Neural progenitor cell (in vitro differentiated cells): ENCODE results near the gene CLEC5A. TPM values are rescaled to one million over a fixed set of nuclear protein-coding genes. Genes with fewer than 3 reads are reported as not detected.
"Not testable (repeated sequence)": the region's sequence is repeated elsewhere in the genome, so short reads cannot be mapped to it uniquely, and the experiment has no call there.

ENCODE experiments used
- DNase-seq: peaks from one replicate; pipeline ENCODE4 v3.0.0-alpha.2; 2016; ENCODE audit warnings: low spot score
- H2AFZ ChIP-seq: fragments of 200-600 bp; sonication (generic); replicated peaks from 2 replicates; pipeline ENCODE4 v1.6.1; 2016; ENCODE audit warnings: antibody characterized with exemption
- H3F3A ChIP-seq: fragments of 200-600 bp; sonication (generic); 2 replicates; pipeline ENCODE4 v1.6.1; 2016; ENCODE audit warnings: antibody characterized with exemption, low read depth
- H3K27ac ChIP-seq: fragments of 200-600 bp; sonication (generic); 2 replicates; pipeline ENCODE4 v1.5.1; 2016; ENCODE audit warnings: mild to moderate bottlenecking
- H3K27me3 ChIP-seq: fragments of 200-600 bp; sonication (generic); 2 replicates; pipeline ENCODE4 v1.6.1; 2016; ENCODE audit warnings: mild to moderate bottlenecking, moderate library complexity
- H3K36me3 ChIP-seq: fragments of 200-600 bp; sonication (generic); 2 replicates; pipeline ENCODE4 v1.5.1; 2016
- H3K4me1 ChIP-seq: fragments of 200-600 bp; sonication (generic); 2 replicates; pipeline ENCODE4 v1.6.1; 2016; ENCODE audit warnings: mixed run types
- H3K4me2 ChIP-seq: fragments of 200-600 bp; sonication (generic); 2 replicates; pipeline ENCODE4 v1.6.1; 2016
- H3K4me3 ChIP-seq: fragments of 200-600 bp; sonication (generic); 2 replicates; pipeline ENCODE4 v1.5.1; 2016
- H3K79me2 ChIP-seq: fragments of 200-600 bp; sonication (generic); 2 replicates; pipeline ENCODE4 v1.6.1; 2016; ENCODE audit warnings: low read depth
- H3K9ac ChIP-seq: fragments of 200-600 bp; sonication (generic); 2 replicates; pipeline ENCODE4 v1.6.1; 2016
- H3K9me3 ChIP-seq: fragments of 200-600 bp; sonication (generic); 2 replicates; pipeline ENCODE4 v1.5.1; 2016; ENCODE audit warnings: low read depth
- H4K20me1 ChIP-seq: fragments of 200-600 bp; sonication (generic); 2 replicates; pipeline ENCODE4 v1.6.1; 2016; ENCODE audit warnings: low read depth
- H3K27ac Mint-ChIP-seq: 3 replicates; pipeline ENCODE4 v1.8.0; 2021; ENCODE audit warnings: mixed read lengths
- H3K27me3 Mint-ChIP-seq: 2 replicates; pipeline ENCODE4 v1.8.0; 2022; ENCODE audit warnings: low read depth, mild to moderate bottlenecking, inconsistent platforms, moderate library complexity, mixed read lengths; ENCODE audit not compliant: insufficient read depth
- H3K36me3 Mint-ChIP-seq: 3 replicates; pipeline ENCODE4 v1.8.0; 2021; ENCODE audit warnings: mixed read lengths
- H3K4me1 Mint-ChIP-seq: 3 replicates; pipeline ENCODE4 v1.8.0; 2021; ENCODE audit warnings: mixed read lengths
- H3K4me3 Mint-ChIP-seq: 3 replicates; pipeline ENCODE4 v1.8.0; 2021; ENCODE audit warnings: mild to moderate bottlenecking, moderate library complexity, mixed read lengths
- H3K9me3 Mint-ChIP-seq: 3 replicates; pipeline ENCODE4 v1.8.0; 2020; ENCODE audit warnings: mixed read lengths
- EZH2 ChIP-seq: fragments of 200-600 bp; sonication (generic); IDR thresholded peaks from 2 replicates; pipeline ENCODE4 v1.6.1; 2017; ENCODE audit warnings: antibody characterized with exemption, mild to moderate bottlenecking, moderate library complexity
- EZH2phosphoT487 ChIP-seq: fragments of 200-600 bp; sonication (generic); IDR thresholded peaks from 2 replicates; pipeline ENCODE4 v1.6.1; 2017; ENCODE audit warnings: antibody characterized with exemption
- total RNA-seq: library from RNA; depleted of rRNA; stranded (reverse); fragments of >200 nt; gene quantifications from 2 replicates; pipeline ENCODE4 v1.2.3, GENCODE V29; 2015; ENCODE audit warnings: low replicate concordance
- TF ChIP-seq, protein P1 (sequence below): fragments of 200-600 bp; sonication (generic); IDR thresholded peaks from 2 replicates; pipeline ENCODE4 v1.5.1; 2017; ENCODE audit warnings: antibody characterized with exemption, mild to moderate bottlenecking

CLEC5A gene
- total RNA-seq, 1 donor from 2014 or later, result not detected

DNA sequence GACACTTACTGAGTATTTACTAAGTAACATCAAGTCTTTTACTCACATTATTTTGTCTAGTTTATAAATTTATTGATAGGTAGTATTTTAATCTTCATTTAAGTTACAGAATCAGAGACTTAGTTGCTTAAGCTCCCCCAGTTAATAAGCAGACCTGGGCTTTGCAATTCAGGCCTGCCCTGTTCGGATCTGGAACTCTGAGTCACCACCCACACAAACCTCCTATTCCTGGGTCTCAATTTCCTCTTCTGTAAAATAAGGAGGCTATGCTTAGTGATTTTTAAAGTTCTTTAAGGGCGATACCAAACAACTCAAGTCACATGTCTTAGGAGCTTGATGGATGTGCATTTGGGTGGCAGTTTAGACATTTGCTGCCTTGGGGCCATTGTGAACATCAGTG is 45.4 kb upstream of the CLEC5A start:
- Mint-ChIP-seq H3K27me3 (no peaks in the 10 kb centered on the region), H3K4me3 (no peak overlapping the region), H3K27ac (no peak overlapping the region), H3K4me1 (no peaks in the 10 kb centered on the region), H3K36me3 (no peaks in the 10 kb centered on the region), H3K9me3 (no peaks in the 10 kb centered on the region)
- no peak overlapping the region for H2AFZ ChIP-seq
- H3K4me3 ChIP-seq, result no peak overlapping the region
- no peak overlapping the region for H3K4me2 ChIP-seq
- TF ChIP-seq, protein P1, sequence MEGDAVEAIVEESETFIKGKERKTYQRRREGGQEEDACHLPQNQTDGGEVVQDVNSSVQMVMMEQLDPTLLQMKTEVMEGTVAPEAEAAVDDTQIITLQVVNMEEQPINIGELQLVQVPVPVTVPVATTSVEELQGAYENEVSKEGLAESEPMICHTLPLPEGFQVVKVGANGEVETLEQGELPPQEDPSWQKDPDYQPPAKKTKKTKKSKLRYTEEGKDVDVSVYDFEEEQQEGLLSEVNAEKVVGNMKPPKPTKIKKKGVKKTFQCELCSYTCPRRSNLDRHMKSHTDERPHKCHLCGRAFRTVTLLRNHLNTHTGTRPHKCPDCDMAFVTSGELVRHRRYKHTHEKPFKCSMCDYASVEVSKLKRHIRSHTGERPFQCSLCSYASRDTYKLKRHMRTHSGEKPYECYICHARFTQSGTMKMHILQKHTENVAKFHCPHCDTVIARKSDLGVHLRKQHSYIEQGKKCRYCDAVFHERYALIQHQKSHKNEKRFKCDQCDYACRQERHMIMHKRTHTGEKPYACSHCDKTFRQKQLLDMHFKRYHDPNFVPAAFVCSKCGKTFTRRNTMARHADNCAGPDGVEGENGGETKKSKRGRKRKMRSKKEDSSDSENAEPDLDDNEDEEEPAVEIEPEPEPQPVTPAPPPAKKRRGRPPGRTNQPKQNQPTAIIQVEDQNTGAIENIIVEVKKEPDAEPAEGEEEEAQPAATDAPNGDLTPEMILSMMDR, result no peak
- TF ChIP-seq EZH2 (no peak), EZH2phosphoT487 (no peak)
- H3K4me1 ChIP-seq, result no peaks in the 10 kb centered on the region
- no peak overlapping the region for H3K9ac ChIP-seq
- H4K20me1 ChIP-seq, result no peaks in the 10 kb centered on the region
- no peak for DNase-seq
- H3K27me3 ChIP-seq, result no peaks in the 10 kb centered on the region
- H3K9me3 ChIP-seq, result no peaks in the 10 kb centered on the region
- no peak overlapping the region for H3K27ac ChIP-seq
- no peaks in the 10 kb centered on the region for H3K36me3 ChIP-seq
- H3K79me2 ChIP-seq, result no peaks in the 10 kb centered on the region
- no peaks in the 10 kb centered on the region for H3F3A ChIP-seq

DNA sequence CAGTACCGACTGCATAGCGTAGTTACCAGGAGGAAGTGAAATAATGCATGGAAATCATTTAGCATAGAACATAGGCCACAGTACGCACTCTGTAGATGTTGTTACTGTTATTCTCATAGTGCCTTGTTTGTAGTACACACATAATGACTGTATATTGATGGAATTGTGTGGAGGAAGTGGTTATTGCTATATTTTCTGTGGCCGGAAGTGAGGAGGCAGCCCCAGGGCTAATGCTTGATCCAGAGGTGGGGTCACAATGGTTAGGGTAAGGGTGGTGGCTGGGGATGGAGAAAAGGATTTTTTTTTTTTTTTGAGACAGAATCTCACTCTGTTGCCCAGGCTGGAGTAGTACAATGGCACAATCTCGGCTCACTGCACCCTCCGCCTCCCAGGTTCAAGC is 44.4 kb upstream of the CLEC5A start:
- Histone ChIP-seq H3K27me3 (no peaks in the 10 kb centered on the region), H3K4me2 (no peak overlapping the region), H3K4me3 (no peak overlapping the region), H3K36me3 (no peaks in the 10 kb centered on the region), H3K79me2 (no peaks in the 10 kb centered on the region), H3K4me1 (no peaks in the 10 kb centered on the region), H3K9me3 (no peaks in the 10 kb centered on the region), H2AFZ (no peak overlapping the region), H3F3A (no peaks in the 10 kb centered on the region), H3K9ac (no peak overlapping the region), H4K20me1 (no peaks in the 10 kb centered on the region), H3K27ac (no peak overlapping the region)
- Mint-ChIP-seq H3K9me3 (no peaks in the 10 kb centered on the region), H3K4me1 (no peaks in the 10 kb centered on the region), H3K4me3 (no peak overlapping the region), H3K27ac (no peak overlapping the region), H3K36me3 (no peaks in the 10 kb centered on the region), H3K27me3 (no peaks in the 10 kb centered on the region)
- DNase-seq, result no peak
- TF ChIP-seq EZH2phosphoT487 (no peak), EZH2 (no peak)
- TF ChIP-seq, protein P1, result no peak

DNA sequence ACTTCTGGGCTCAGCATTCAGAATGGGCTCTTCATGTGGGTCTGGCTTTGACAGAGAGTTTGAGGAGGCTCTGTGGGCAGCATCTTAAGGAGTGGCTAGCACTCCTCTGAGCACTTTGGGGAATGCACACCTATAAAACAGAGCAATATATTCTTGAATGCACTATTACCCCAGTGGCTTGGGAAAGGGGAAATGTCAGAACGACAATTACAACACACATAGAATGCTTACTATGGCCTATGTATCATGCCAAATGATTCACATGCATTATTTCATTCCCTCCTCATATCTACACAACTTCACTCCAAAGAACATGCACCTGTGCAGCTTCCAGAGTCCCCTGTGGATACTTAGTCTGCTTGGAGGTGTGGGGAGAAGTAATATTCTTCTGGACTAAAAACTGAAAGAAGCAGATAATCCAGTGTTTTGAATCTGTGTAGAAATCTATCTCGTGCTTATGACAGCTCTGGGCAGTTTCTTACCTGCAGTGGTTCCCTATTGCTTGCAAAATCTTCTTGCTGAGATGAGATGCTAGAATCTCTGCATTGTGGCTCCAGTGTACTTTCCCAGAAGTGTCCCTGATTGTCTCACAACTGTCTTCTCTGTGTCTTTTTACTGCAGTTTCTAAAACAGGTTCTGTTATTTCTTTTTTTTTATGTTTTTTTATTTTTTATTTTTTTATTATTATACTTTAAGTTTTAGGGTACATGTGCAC is 43.4 kb upstream of the CLEC5A start:
- no peaks in the 10 kb centered on the region for H3K9me3 Mint-ChIP-seq
- no peaks in the 10 kb centered on the region for H3K36me3 Mint-ChIP-seq
- Histone ChIP-seq H3K27ac (no peak overlapping the region), H3K79me2 (no peaks in the 10 kb centered on the region), H3K27me3 (no peaks in the 10 kb centered on the region), H2AFZ (no peak overlapping the region), H3K4me1 (no peaks in the 10 kb centered on the region), H3K9me3 (no peaks in the 10 kb centered on the region), H3K9ac (no peak overlapping the region), H4K20me1 (no peaks in the 10 kb centered on the region), H3K36me3 (no peaks in the 10 kb centered on the region), H3F3A (no peaks in the 10 kb centered on the region), H3K4me3 (no peak overlapping the region), H3K4me2 (no peak overlapping the region)
- no peaks in the 10 kb centered on the region for H3K4me1 Mint-ChIP-seq
- TF ChIP-seq, protein P1, result no peak
- TF ChIP-seq EZH2phosphoT487, result no peak
- no peak for TF ChIP-seq EZH2
- H3K27me3 Mint-ChIP-seq, result no peaks in the 10 kb centered on the region
- H3K4me3 Mint-ChIP-seq, result no peak overlapping the region
- H3K27ac Mint-ChIP-seq, result no peak overlapping the region
- no peak for DNase-seq

DNA sequence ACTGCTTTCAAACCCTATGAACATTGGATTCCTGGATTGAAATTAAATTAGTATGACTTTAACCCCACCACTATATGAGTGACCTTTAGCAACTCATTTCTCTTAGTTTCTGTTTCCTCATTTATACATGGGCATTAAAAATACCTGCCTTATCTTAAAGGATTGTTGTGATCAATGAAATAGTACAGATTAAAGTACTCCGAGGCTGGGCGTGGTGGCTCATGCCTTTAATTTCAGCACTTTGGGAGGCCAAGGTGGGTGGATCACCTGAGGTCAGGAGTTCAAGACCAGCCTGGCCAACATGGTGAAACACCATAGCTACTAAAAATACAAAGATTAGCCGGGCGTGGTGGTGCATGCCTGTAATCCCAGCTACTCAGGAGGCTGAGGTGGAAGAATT is 41.0 kb upstream of the CLEC5A start:
- H3K79me2 ChIP-seq, H3K36me3 Mint-ChIP-seq, DNase-seq, H3K4me3 Mint-ChIP-seq, H3K9me3 Mint-ChIP-seq, H3K36me3 ChIP-seq, H3K9ac ChIP-seq, H3K4me3 ChIP-seq, H2AFZ ChIP-seq, H3K4me1 ChIP-seq, H3K4me1 Mint-ChIP-seq, H3K4me2 ChIP-seq, H3F3A ChIP-seq, H3K27me3 Mint-ChIP-seq, H3K27me3 ChIP-seq, H3K9me3 ChIP-seq, H3K27ac ChIP-seq, H3K27ac Mint-ChIP-seq, H4K20me1 ChIP-seq: not testable (repeated sequence)
